Measurements from ENCODE around the gene PCDH1. TPM values are rescaled to one million over a fixed set of nuclear protein-coding genes. Genes with fewer than 3 reads are reported as not detected.

Gene PCDH1
- total and polyA plus RNA-seq, 2 donors (not counting 3 experiments of a cell fraction or from before 2014, with no cell fraction given), result 113 to 136 TPM

- Histone ChIP-seq H3K4me1 (ENCODE audit: control insufficient read depth, extremely low read depth, insufficient read depth, low read length) (peaks cover 25% of the 10 kb centered on the region), H3K27ac (ENCODE audit: insufficient read depth, low read depth, low read length) (no peak overlapping the region), H3K9ac (replicated peaks; ENCODE audit: extremely low read depth, insufficient read depth, low read length) (no peak overlapping the region), H2AFZ (ENCODE audit: low read depth, low read length) (no peak overlapping the region), H3K27me3 (ENCODE audit: control insufficient read depth in 2 of 2, insufficient read depth in 2 of 2, low read length in 2 of 2) (peaks cover 0 to 1% of the 10 kb centered on the region in 2 experiments), H3K9me3 (replicated peaks; ENCODE audit: control insufficient read depth, insufficient read depth, low read length) (no peaks in the 10 kb centered on the region), H4K20me1 (replicated peaks; ENCODE audit: control insufficient read depth, extremely low read depth, insufficient read depth, low read length) (no peaks in the 10 kb centered on the region), H3K79me2 (ENCODE audit: control insufficient read depth, insufficient read depth, low read length) (no peaks in the 10 kb centered on the region), H3K4me3 (replicated peaks in 1 of 3; ENCODE audit: insufficient read depth in 1 of 3, low read depth in 1 of 3, low read length in 3 of 3) (no peak overlapping the region), H3K4me2 (ENCODE audit: insufficient read depth, low read length) (no peak overlapping the region), H3K36me3 (ENCODE audit: control insufficient read depth in 2 of 2, extremely low read depth in 1 of 2, insufficient read depth in 2 of 2, low read length in 2 of 2) (no peaks in the 10 kb centered on the region), H3K9me1 (replicated peaks; ENCODE audit: control insufficient read depth, extremely low read depth, insufficient read depth, low read length) (no peaks in the 10 kb centered on the region)
- FAIRE-seq, result no peak
- ChIA-PET POLR2A (no interaction called here), CTCF (interaction anchor here (0.6 to 2.8 kb wide), 5 partner anchors 9 to 105 kb away, joined by 3 to 11 read pairs (median 7); partner anchors contain the start of gene PCDH1)
- DNase-seq (ENCODE audit: low read depth, low spot score), result no peak
- dilution Hi-C loops (cut with MboI; ENCODE audit: extremely low pct_ligation_motif_present, low sequenced_read_pairs) (no loop called here), intact Hi-C loops (cut with micrococcal nuclease) (loop anchor here (2.0 kb wide), 1 partner anchor 71 kb away; the partner anchor contains the start of gene PCDH1)
- TF ChIP-seq POLR2A (IDR thresholded peaks at IDR 0.05; ENCODE audit: low read depth, low read length), result no peak
- TF ChIP-seq CTCF (IDR thresholded peaks at IDR 0.05; ENCODE audit: extremely low read depth in 1 of 2, insufficient read depth in 1 of 2, low read depth in 1 of 2, low read length in 2 of 2), result no peak
- no peak for TF ChIP-seq EZH2 (IDR thresholded peaks at IDR 0.05; ENCODE audit: borderline replicate concordance, low read depth, low read length, severe bottlenecking)
- no peak for TF ChIP-seq MYC (IDR thresholded peaks at IDR 0.05; ENCODE audit: low read depth, low read length)
- no peak for TF ChIP-seq MAX (IDR thresholded peaks at IDR 0.05; ENCODE audit: insufficient read depth, insufficient read length)
- no peak for TF ChIP-seq FOS (IDR thresholded peaks at IDR 0.05; ENCODE audit: borderline replicate concordance, insufficient read depth, low read length)
- no peak for TF ChIP-seq POLR2AphosphoS5 (IDR thresholded peaks at IDR 0.05; ENCODE audit: insufficient read depth, low read depth, low read length)
- TF ChIP-seq GATA2 (IDR thresholded peaks at IDR 0.05; ENCODE audit: insufficient read depth, insufficient read length, low read depth, low read length), result no peak
- TF ChIP-seq JUN (IDR thresholded peaks at IDR 0.05; ENCODE audit: borderline replicate concordance, insufficient read depth, insufficient read length, low read depth), result no peak
- BruUV-seq (replicated peaks), result no TSS peak
Measured at GRCh38 chr5:141807732-141808131, 70.5 kb downstream of the PCDH1 start.
